Thyroid gland (tissue), 4 donors: Measurements from ENCODE around the gene CCDC157. TPM values are rescaled to one million over a fixed set of nuclear protein-coding genes. Genes with fewer than 3 reads are reported as not detected.

Experiments used
- DNase-seq, 2 donors: peaks; one replicate each; pipeline ENCODE4 v3.0.0-alpha.2; 2019
- H3K27ac ChIP-seq, 3 donors: fragments of 200-600 bp; sonication (generic); 1 replicate in 2 of 3; 2 replicates in 1 of 3; pipeline ENCODE4 v1.5.1; 2016 to 2019; ENCODE audit warnings: mild to moderate bottlenecking in 1 of 3, moderate library complexity in 1 of 3
- H3K27me3 ChIP-seq: fragments of 200-600 bp; sonication (generic); one replicate; pipeline ENCODE4 v1.5.1; 2019
- H3K36me3 ChIP-seq, 2 donors: fragments of 200-600 bp; sonication (generic); one replicate each; pipeline ENCODE4 v1.5.1; 2016 to 2019
- H3K4me1 ChIP-seq, 2 donors: fragments of 200-600 bp; sonication (generic); one replicate each; pipeline ENCODE4 v1.5.1; 2017 to 2019
- H3K4me3 ChIP-seq, 3 donors: fragments of 200-600 bp; sonication (generic); replicated peaks in 1 of 3; 1 replicate in 2 of 3; 2 replicates in 1 of 3; pipeline ENCODE4 v1.5.1; 2016; ENCODE audit warnings: mild to moderate bottlenecking in 1 of 3
- H3K9me3 ChIP-seq: fragments of 200-600 bp; sonication (generic); one replicate; pipeline ENCODE4 v1.5.1; 2017
- CTCF ChIP-seq, 6 experiments: fragments of 200-600 bp in 3 of 6; fragments of 450-650 bp in 3 of 6; sonication (generic) in 3 of 6; IDR thresholded peaks; one replicate each; pipeline ENCODE4 v1.5.1; 2016 to 2019; ENCODE audit warnings: antibody characterized with exemption in 6 of 6, mild to moderate bottlenecking in 2 of 6, inconsistent platforms in 1 of 6, moderate library complexity in 1 of 6
- POLR2A ChIP-seq, 2 donors: fragments of 450-650 bp; IDR thresholded peaks; one replicate each; pipeline ENCODE4 v1.6.1; 2017; ENCODE audit warnings: antibody characterized with exemption in 2 of 2, mild to moderate bottlenecking in 2 of 2, moderate library complexity in 1 of 2
- WGBS, 2 donors: methylation state at CpG; one replicate each; pipeline ENCODE4 v1.1.5; 2017; 5-methylcytosine and 5-hydroxymethylcytosine counted together
- intact Hi-C: fragments of 100-400 bp; cut with DNase I; formaldehyde crosslinking; loops from one replicate; pipeline ENCODE4 v1.15.1; 2023
- total RNA-seq, 4 donors: library from RNA; depleted of rRNA; stranded (reverse); fragments of >200 nt; gene quantifications; one replicate each; pipeline ENCODE4 v1.2.3, GENCODE V29; 2016

The CCDC157 gene
- total RNA-seq, 4 donors from 2014 or later, result 8.1 to 18.3 (median 15.6) TPM

- no peak overlapping the region for H3K4me3 ChIP-seq
- DNase-seq, result no peak
- TF ChIP-seq CTCF (IDR thresholded peaks at IDR 0.05), result no peak
- TF ChIP-seq POLR2A (IDR thresholded peaks at IDR 0.05), result no peak
- no peaks in the 10 kb centered on the region for H3K27me3 ChIP-seq
- H3K27ac ChIP-seq, result no peak overlapping the region
- H3K4me1 ChIP-seq, result no peaks in the 10 kb centered on the region
- H3K36me3 ChIP-seq, result peaks cover 37 to 43% of the 10 kb centered on the region in 2 donors
- 74 to 76% methylated on average over 5 of the region's 5 CpGs for WGBS, 2 donors
- intact Hi-C loops, result no loop called here
- H3K9me3 ChIP-seq, result no peaks in the 10 kb centered on the region
These were observed 57.1 kb downstream of the CCDC157 start for GRCh38 chr22:30413745-30414524.

DNA sequence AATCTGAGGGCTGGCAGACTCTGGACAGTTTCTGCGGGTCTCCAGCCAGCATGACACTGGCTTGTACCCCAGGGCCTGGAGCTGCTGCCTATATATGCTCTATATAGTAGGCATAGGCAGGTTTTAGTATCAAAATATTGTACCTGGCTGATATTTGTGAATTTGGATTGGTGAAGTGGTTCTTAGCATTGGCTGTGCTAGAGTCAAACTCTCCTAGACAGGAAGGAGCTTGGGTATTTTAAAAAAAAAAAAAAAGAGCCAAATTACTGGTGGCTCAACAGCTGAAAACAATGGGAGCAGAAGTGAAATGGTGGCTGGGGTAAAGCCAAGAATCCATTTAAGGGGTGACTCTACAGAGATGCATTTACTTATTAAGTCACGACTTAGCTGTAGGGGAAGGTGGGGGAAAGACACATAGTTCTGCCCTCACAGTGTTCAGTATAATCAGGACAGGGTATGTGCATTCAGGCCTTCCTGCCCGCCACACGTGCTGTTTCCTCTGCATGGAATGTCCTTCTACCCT is 57.8 kb downstream of the CCDC157 start:
- no peaks in the 10 kb centered on the region for H3K9me3 ChIP-seq
- peaks cover 35 to 43% of the 10 kb centered on the region in 2 donors for H3K36me3 ChIP-seq
- WGBS, 2 donors, result 82 to 88% methylated on average over 4 of the region's 4 CpGs
- intact Hi-C loops, result no loop called here
- no peaks in the 10 kb centered on the region for H3K4me1 ChIP-seq
- H3K27ac ChIP-seq, result no peak overlapping the region
- no peak for DNase-seq
- TF ChIP-seq CTCF (IDR thresholded peaks at IDR 0.05) (no peak), POLR2A (IDR thresholded peaks at IDR 0.05) (no peak)
- no peaks in the 10 kb centered on the region for H3K27me3 ChIP-seq
- H3K4me3 ChIP-seq, result no peak overlapping the region

DNA sequence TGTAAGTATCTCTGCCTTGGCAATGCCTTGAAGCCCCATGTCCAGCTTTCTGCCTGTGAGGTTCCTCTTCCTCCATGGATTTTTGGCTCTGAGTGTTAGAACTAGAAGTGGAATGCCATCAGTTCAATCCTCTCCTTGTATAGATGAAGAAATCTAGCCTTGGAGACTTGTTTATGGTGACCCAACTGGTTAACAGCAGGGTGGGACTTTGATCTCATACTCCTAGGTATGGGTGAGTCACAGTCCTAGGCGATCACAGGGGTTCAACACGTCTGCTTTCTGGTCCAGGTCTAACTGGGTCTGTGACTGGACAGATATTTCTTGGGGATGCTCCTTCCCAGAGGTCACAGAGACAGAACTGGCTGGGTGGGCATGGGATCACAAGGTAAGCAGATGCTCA is 59.6 kb downstream of the CCDC157 start:
- H3K4me1 ChIP-seq, result peaks cover 0 to 7% of the 10 kb centered on the region in 2 donors
- H3K9me3 ChIP-seq, result no peaks in the 10 kb centered on the region
- DNase-seq, result no peak
- intact Hi-C loops, result no loop called here
- TF ChIP-seq POLR2A (IDR thresholded peaks at IDR 0.05) (no peak), CTCF (IDR thresholded peaks at IDR 0.05) (no peak)
- H3K4me3 ChIP-seq, result no peak overlapping the region
- 94 to 96% methylated on average over 2 of the region's 2 CpGs for WGBS, 2 donors
- H3K27me3 ChIP-seq, result no peaks in the 10 kb centered on the region
- H3K27ac ChIP-seq, result no peak overlapping the region
- H3K36me3 ChIP-seq, result peaks cover 21 to 28% of the 10 kb centered on the region in 2 donors

DNA sequence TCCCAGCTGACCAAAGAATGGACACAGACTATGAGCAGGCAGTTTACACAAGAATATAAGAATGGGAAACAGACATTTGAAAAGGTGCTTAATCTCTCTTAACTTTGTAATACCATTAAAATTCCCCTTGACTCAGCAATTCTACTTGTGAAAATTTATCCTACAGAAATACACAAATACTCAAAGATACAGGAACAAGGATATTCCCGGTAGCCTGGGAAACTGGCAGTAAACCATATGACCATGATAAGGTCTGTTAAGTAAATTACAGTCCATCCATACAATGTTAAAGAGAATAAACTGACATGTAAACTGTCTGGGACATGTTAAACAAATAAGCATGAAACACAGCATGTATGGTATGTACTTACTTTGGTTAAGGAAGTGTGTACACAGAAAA is 60.0 kb downstream of the CCDC157 start:
- Histone ChIP-seq H3K9me3 (no peaks in the 10 kb centered on the region), H3K27me3 (no peaks in the 10 kb centered on the region), H3K27ac (no peak overlapping the region), H3K36me3 (peaks cover 21 to 28% of the 10 kb centered on the region in 2 donors), H3K4me3 (no peak overlapping the region), H3K4me1 (peaks cover 3 to 11% of the 10 kb centered on the region in 2 donors)
- intact Hi-C loops, result no loop called here
- 82 to 86% methylated on average over 1 of the region's 1 CpG for WGBS, 2 donors
- no peak for DNase-seq
- no peak for TF ChIP-seq CTCF (IDR thresholded peaks at IDR 0.05)
- no peak for TF ChIP-seq POLR2A (IDR thresholded peaks at IDR 0.05)
